IMR-90 (cell line): Measurements from ENCODE around the gene SSH2. TPM values are rescaled to one million over a fixed set of nuclear protein-coding genes. Genes with fewer than 3 reads are reported as not detected.

Experiments
- ATAC-seq: fragments of 200-7000 bp; cut with Tn5 transposase; 2 replicates; pipeline ENCODE4 v1.9.1; 2020; ENCODE audit warnings: low read depth, mild to moderate bottlenecking, moderate library complexity
- BruUV-seq: library from RNA; stranded (reverse); fragments of 400-500 nt; replicated peaks from 2 replicates; lab custom pipeline; 2021; lab: Mats Ljungman, UMichigan
- CTCF ChIA-PET: fragments of 300-600 bp; formaldehyde crosslinking; extraction: SDS; loops from one replicate; lab custom pipeline; 2021; ENCODE audit warnings: antibody characterized with exemption; lab: Yijun Ruan, JAX
- POLR2A ChIA-PET: fragments of 300-600 bp; sonication (Branson Sonifier 250); formaldehyde crosslinking; loops from one replicate; lab custom pipeline; 2022; ENCODE audit warnings: antibody characterized with exemption; ENCODE audit not compliant: unreplicated experiment; lab: Charles Lee
- DNase-seq: peaks from one replicate; pipeline ENCODE4 v3.0.0; 2013
- H2AFZ ChIP-seq: replicated peaks from 2 replicates; pipeline ENCODE3; 2013; ENCODE audit warnings: low read length, mild to moderate bottlenecking; ENCODE audit not compliant: poor library complexity
- H2AK5ac ChIP-seq: 2 replicates; pipeline ENCODE4 v1.6.1; 2013; ENCODE audit warnings: low read depth, low read length, inconsistent platforms
- H2AK9ac ChIP-seq: replicated peaks from 2 replicates; pipeline ENCODE3; 2013; ENCODE audit warnings: mild to moderate bottlenecking, low read depth, low read length, moderate library complexity; ENCODE audit not compliant: poor library complexity
- H2BK120ac ChIP-seq: 2 replicates; pipeline ENCODE4 v1.6.1; 2013; ENCODE audit warnings: low read depth, low read length, inconsistent platforms
- H2BK15ac ChIP-seq: 3 replicates; pipeline ENCODE4 v1.6.1; 2013; ENCODE audit warnings: low read depth, low read length, inconsistent platforms
- H2BK20ac ChIP-seq: 2 replicates; pipeline ENCODE4 v1.6.1; 2013; ENCODE audit warnings: low read depth, mild to moderate bottlenecking, inconsistent platforms, low read length, moderate library complexity
- H2BK5ac ChIP-seq: 2 replicates; pipeline ENCODE4 v1.6.1; 2013; ENCODE audit warnings: mild to moderate bottlenecking, low read depth, low read length, inconsistent platforms; ENCODE audit not compliant: poor library complexity, severe bottlenecking
- H3K14ac ChIP-seq: replicated peaks from 2 replicates; pipeline ENCODE4 v1.6.1; 2013; ENCODE audit warnings: low read depth, low read length, inconsistent platforms
- H3K18ac ChIP-seq: 2 replicates; pipeline ENCODE4 v1.6.1; 2013; ENCODE audit warnings: low read depth, low read length, control low read depth
- H3K23ac ChIP-seq: 2 replicates; pipeline ENCODE4 v1.6.1; 2013; ENCODE audit warnings: low read depth, low read length, inconsistent platforms
- H3K27ac ChIP-seq: 2 replicates; pipeline ENCODE4 v1.5.1; 2013; ENCODE audit warnings: mild to moderate bottlenecking, control low read depth, low read length; ENCODE audit not compliant: insufficient read depth
- H3K27me3 ChIP-seq: 2 replicates; pipeline ENCODE4 v1.6.1; 2013; ENCODE audit warnings: low read length; ENCODE audit not compliant: control insufficient read depth, insufficient read depth
- H3K36me3 ChIP-seq: 2 replicates; pipeline ENCODE4 v1.6.1; 2013; ENCODE audit warnings: low read length, mixed read lengths; ENCODE audit not compliant: control insufficient read depth, insufficient read depth
- H3K4ac ChIP-seq: 2 replicates; pipeline ENCODE4 v1.6.1; 2013; ENCODE audit warnings: low read depth, low read length, inconsistent platforms
- H3K4me1 ChIP-seq: 2 replicates; pipeline ENCODE4 v1.6.1; 2013; ENCODE audit warnings: low read length, mixed read lengths; ENCODE audit not compliant: control insufficient read depth, insufficient read depth
- H3K4me2 ChIP-seq: 2 replicates; pipeline ENCODE4 v1.6.1; 2013; ENCODE audit warnings: low read depth, mild to moderate bottlenecking, control low read depth, low read length, moderate library complexity
- H3K4me3 ChIP-seq: 2 replicates; pipeline ENCODE4 v1.5.1; 2013; ENCODE audit warnings: low read depth, mild to moderate bottlenecking, control low read depth, low read length, moderate library complexity; ENCODE audit not compliant: insufficient read depth
- H3K56ac ChIP-seq: 2 replicates; pipeline ENCODE4 v1.6.1; 2013; ENCODE audit warnings: low read length, inconsistent platforms; ENCODE audit not compliant: insufficient read depth; ENCODE audit errors: extremely low read depth
- H3K79me1 ChIP-seq, 2 experiments: 2 replicates each; pipeline ENCODE4 v1.6.1; 2013; ENCODE audit warnings: low read length in 2 of 2, inconsistent platforms in 1 of 2, low read depth in 1 of 2
- H3K9ac ChIP-seq: 2 replicates; pipeline ENCODE4 v1.6.1; 2013; ENCODE audit warnings: low read depth, low read length, control low read depth
- H3K9me1 ChIP-seq: 2 replicates; pipeline ENCODE4 v1.6.1; 2013; ENCODE audit warnings: low read length, inconsistent platforms; ENCODE audit not compliant: insufficient read depth
- H3K9me3 ChIP-seq: 2 replicates; pipeline ENCODE4 v1.6.1; 2013; ENCODE audit warnings: low read length; ENCODE audit not compliant: control insufficient read depth, insufficient read depth
- H4K20me1 ChIP-seq: 2 replicates; pipeline ENCODE4 v1.6.1; 2013; ENCODE audit warnings: low read length, inconsistent platforms; ENCODE audit not compliant: insufficient read depth
- H4K5ac ChIP-seq: 2 replicates; pipeline ENCODE4 v1.6.1; 2013; ENCODE audit warnings: mild to moderate bottlenecking, low read depth, low read length, control low read depth
- H4K8ac ChIP-seq, 2 experiments: 2 replicates each; pipeline ENCODE4 v1.6.1; 2013; ENCODE audit warnings: low read depth in 2 of 2, low read length in 2 of 2, control low read depth in 1 of 2, inconsistent platforms in 1 of 2
- H4K91ac ChIP-seq: 2 replicates; pipeline ENCODE4 v1.6.1; 2013; ENCODE audit warnings: low read depth, low read length, inconsistent platforms; ENCODE audit not compliant: insufficient read depth
- BHLHE40 ChIP-seq: fragments of 150-350 bp; IDR thresholded peaks from 2 replicates; pipeline ENCODE4 v1.6.1; 2016; ENCODE audit warnings: mild to moderate bottlenecking, low read depth, low read length
- CHD1 ChIP-seq: IDR thresholded peaks from 2 replicates; pipeline ENCODE4 v1.6.1; 2012; ENCODE audit warnings: low read depth, low read length, improper control_type of control experiment
- MAZ ChIP-seq: IDR thresholded peaks from 2 replicates; pipeline ENCODE4 v1.6.1; 2012; ENCODE audit warnings: low read depth, mild to moderate bottlenecking, low read length, improper control_type of control experiment, moderate library complexity, borderline replicate concordance
- NFE2L2 ChIP-seq: fragments of 150-350 bp; IDR thresholded peaks from 2 replicates; pipeline ENCODE4 v1.6.1; 2016; ENCODE audit warnings: low read depth, mild to moderate bottlenecking, low read length
- POLR2A ChIP-seq: IDR thresholded peaks from 2 replicates; pipeline ENCODE4 v1.6.1; 2012; ENCODE audit warnings: mild to moderate bottlenecking, low read depth, low read length
- RCOR1 ChIP-seq: IDR thresholded peaks from 2 replicates; pipeline ENCODE4 v1.6.1; 2012; ENCODE audit warnings: mild to moderate bottlenecking, low read length, improper control_type of control experiment; ENCODE audit not compliant: insufficient replicate concordance
- RFX5 ChIP-seq: IDR thresholded peaks from 2 replicates; pipeline ENCODE4 v1.8.0; 2012; ENCODE audit warnings: low read depth, mild to moderate bottlenecking, low read length, moderate library complexity
- SMC3 ChIP-seq: fragments of 150-350 bp; IDR thresholded peaks from 2 replicates; pipeline ENCODE4 v1.6.1; 2016; ENCODE audit warnings: low read depth, mild to moderate bottlenecking, antibody characterized with exemption, low read length, moderate library complexity
- WGBS, 2 experiments: methylation state at CpG; one replicate each; pipeline versions ENCODE4 v1.1.5 to v1.1.7; 2013; ENCODE audit warnings: missing lambda C conversion rate in 2 of 2; ENCODE audit not compliant: insufficient read length in 1 of 2; ENCODE audit errors: extremely low coverage in 2 of 2; 5-methylcytosine and 5-hydroxymethylcytosine counted together
- dilution Hi-C: fragments of 300-500 bp; cut with HindIII; formaldehyde crosslinking; loops from one replicate; pipeline ENCODE4 v1.14.3; 2018; ENCODE audit warnings: low sequenced_read_pairs; ENCODE audit not compliant: unreplicated experiment
- in situ Hi-C: fragments of 300-500 bp; cut with MboI; formaldehyde crosslinking; loops from 3 replicates; pipeline ENCODE4 v1.14.3; 2019; ENCODE audit warnings: low sequenced_read_pairs, inconsistent platforms, mixed read lengths
- intact Hi-C: fragments of 100-400 bp; cut with micrococcal nuclease; formaldehyde crosslinking; loops from 2 replicates; pipeline ENCODE4 v1.10.0; 2022
- polyA plus RNA-seq, 3 experiments: library from polyadenylated mRNA; depleted of rRNA; stranded (reverse); fragments of >200 nt; gene quantifications; 2 replicates each; pipeline ENCODE4 v1.2.3, GENCODE V29; 2012; ENCODE audit warnings: low replicate concordance in 1 of 3
- total RNA-seq: library from RNA; depleted of rRNA; stranded (reverse); fragments of >200 nt; gene quantifications from 2 replicates; pipeline ENCODE4 v1.2.3, GENCODE V29; 2012

Gene SSH2
- total and polyA plus RNA-seq, 2 of the 4 experiments (the other 2 are of a cell fraction): 9.3 TPM

DNA sequence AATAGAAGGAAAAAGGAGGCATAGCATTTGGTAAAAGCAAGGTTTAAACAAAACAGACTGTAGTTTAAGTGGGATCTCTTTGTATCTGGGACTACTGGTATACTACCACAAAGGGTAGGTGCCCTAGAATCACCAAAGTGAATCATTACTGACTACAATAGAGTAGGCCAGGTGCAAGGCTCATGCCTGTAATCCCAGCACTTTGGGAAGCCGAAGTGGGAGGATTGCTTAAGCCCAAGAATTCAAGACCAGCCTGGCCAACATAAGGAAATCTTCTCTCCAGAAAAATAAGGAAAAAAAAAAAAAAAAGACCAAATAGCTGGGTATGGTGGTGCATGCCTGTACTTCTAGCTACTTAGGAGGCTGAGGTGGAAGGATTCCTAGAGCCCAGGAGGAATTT, 246.5 kb downstream of the SSH2 start:
- H3K4me1 ChIP-seq: peaks cover 2% of the 10 kb centered on the region
- no peak overlapping the region for H3K4ac ChIP-seq
- H3K27me3 ChIP-seq: no peaks in the 10 kb centered on the region
- BruUV-seq: no TSS peak
- TF ChIP-seq CHD1 (no peak), MAZ (no peak), RFX5 (no peak), RCOR1 (no peak), SMC3 (no peak), NFE2L2 (no peak), BHLHE40 (no peak), POLR2A (no peak)
- H3K9me3 ChIP-seq: no peaks in the 10 kb centered on the region
- H2BK5ac ChIP-seq: no peak overlapping the region
- no peak for ATAC-seq
- no peak overlapping the region for H4K91ac ChIP-seq
- H3K18ac ChIP-seq: no peak overlapping the region
- in situ Hi-C loops (no loop called here), intact Hi-C loops (no loop called here), dilution Hi-C loops (no loop called here)
- H2AK9ac ChIP-seq: no peak overlapping the region
- no peak overlapping the region for H3K27ac ChIP-seq
- no peak overlapping the region for H3K4me2 ChIP-seq
- peaks cover 14% of the 10 kb centered on the region for H3K36me3 ChIP-seq
- H2AK5ac ChIP-seq: no peak overlapping the region
- no peak overlapping the region for H3K14ac ChIP-seq
- DNase-seq: no peak
- H3K56ac ChIP-seq: no peak overlapping the region
- H2BK20ac ChIP-seq: no peak overlapping the region
- WGBS, 2 experiments: no CpG with 5 or more reads among the region's 1 CpG
- no peak overlapping the region for H3K4me3 ChIP-seq
- H4K5ac ChIP-seq: no peak overlapping the region
- no peaks in the 10 kb centered on the region for H4K20me1 ChIP-seq
- no peak overlapping the region for H2BK15ac ChIP-seq
- ChIA-PET POLR2A (no interaction called here), CTCF (interaction anchor here (0.6 kb wide), 1 partner anchor 39 kb away, joined by 3 read pairs; no protein-coding TSS in a partner anchor)
- no peak overlapping the region for H2AFZ ChIP-seq
- H3K23ac ChIP-seq: no peak overlapping the region
- H2BK120ac ChIP-seq: no peak overlapping the region
- no peaks in the 10 kb centered on the region for H3K9me1 ChIP-seq
- no peak overlapping the region for H4K8ac ChIP-seq
- no peak overlapping the region for H3K9ac ChIP-seq
- H3K79me1 ChIP-seq: no peaks in the 10 kb centered on the region
